Activated CD4-positive, CD25-positive, alpha-beta regulatory T cell treated with anti-CD3 and anti-CD28 coated beads, Interleukin-2, amount 50 U/mL, for 72 hours (primary cell): ENCODE data around the gene RASL11A.
"Not testable (repeated sequence)": the region's sequence is repeated elsewhere in the genome, so short reads cannot be mapped to it uniquely, and the experiment has no call there.

Experiments
- DNase-seq: peaks from one replicate; pipeline ENCODE4 v3.0.0; 2021

Gene RASL11A

DNA sequence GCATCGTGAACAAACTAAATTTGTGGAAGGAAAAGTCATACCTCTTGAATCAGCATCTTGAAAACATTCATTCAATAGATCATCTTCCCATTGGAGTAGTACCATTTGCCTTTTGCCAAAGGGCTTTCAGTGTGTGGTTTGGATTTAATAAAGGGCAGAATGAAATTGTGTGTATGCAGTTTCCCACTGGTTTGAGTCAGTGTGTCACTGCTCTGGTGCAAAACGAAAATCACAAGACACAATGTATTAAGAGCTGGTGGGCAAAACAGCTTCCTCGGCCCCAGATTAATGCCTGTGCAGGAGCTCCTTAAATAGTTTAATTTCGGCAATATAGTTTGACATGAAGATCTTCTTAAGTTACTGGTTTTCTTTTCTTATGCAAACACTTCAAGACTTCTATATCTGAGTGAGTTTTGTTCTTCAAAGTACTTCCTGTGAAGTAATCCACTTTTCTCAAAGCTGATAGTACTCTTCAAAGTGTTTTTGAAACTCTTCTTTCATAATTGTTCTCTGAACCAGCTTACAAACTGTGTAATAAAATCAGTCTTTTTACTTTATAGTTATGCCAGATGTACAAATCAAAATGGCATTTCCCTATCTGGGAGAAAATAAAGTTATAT, 32.1 kb downstream of the RASL11A start:
- DNase-seq = no peak

DNA sequence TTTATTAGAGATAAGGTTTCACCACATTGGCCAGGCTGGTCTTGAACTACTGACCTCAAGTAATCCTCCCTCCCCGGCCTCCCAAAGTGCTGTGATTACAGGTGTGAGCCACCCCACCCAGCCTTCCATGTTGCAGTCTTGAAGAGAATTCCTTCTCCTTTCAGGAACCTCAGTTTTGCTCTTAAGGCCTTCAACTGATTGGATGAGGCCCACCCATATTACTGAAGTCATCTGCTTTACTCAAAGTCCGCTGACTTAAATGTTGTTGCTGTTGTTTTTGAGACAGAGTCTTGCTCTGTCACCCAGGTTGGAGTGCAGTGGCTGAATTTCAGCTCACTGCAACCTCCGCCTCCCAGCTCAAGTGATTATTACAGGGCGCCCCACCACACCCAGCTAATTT, 33.5 kb downstream of the RASL11A start:
- DNase-seq = no peak

DNA sequence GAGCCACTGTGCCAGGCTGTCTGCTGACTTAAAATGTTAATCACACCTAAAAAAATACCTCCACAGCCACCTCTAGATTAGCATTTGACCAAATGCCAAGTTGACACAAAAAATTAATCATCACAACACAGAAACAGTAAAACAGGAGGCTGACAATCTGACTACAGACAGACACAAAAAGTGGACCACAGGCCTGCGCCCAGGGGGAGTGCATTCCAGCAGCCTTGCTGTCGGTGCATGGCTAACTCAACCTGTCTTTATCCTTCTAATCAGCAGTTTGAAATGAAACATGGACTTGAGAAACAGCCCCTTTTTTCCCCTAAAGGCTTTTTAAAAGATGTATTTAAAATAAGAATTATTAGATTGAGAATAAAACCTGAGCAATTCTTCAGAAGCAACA, 34.0 kb downstream of the RASL11A start:
- no peak for DNase-seq

DNA sequence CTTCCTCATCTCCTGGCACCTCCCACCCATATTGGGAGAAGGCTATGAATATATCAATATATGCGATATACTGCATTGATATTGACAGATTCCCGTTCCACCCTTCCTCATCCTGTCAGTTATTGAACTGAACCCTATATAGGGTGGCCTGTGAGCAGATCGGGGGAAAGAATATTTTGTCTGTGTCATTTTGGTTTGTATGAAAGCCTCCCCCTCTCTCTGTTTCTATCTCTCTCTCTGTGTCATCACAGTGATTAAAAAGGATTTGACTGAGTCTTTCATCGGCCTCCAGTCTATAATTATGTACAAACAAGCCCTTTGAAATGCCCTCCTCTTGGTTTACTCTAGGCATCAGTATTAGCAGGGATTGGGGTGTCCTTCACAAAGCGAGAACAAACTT, 35.7 kb downstream of the RASL11A start:
- no peak for DNase-seq

DNA sequence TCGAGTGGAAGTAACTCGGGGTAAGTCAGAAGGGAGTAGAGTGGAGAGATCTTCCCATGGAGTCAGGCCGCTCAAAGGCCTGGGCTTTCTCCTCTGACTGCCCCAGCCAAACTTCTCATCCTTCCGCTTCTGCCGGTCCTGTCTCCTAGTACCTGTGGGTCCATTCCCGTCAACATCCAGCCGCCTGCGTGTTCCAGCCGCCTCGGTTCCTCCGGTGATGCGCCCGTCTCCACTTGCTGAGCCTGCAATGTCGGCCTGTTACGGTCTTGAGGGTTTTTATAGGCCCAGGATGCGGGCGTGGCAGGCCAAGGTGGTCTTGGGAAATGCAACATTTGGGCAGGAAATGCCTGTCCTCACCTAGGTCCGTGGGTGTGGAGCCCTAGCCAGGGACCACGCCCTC, 38.3 kb downstream of the RASL11A start:
- no peak for DNase-seq

DNA sequence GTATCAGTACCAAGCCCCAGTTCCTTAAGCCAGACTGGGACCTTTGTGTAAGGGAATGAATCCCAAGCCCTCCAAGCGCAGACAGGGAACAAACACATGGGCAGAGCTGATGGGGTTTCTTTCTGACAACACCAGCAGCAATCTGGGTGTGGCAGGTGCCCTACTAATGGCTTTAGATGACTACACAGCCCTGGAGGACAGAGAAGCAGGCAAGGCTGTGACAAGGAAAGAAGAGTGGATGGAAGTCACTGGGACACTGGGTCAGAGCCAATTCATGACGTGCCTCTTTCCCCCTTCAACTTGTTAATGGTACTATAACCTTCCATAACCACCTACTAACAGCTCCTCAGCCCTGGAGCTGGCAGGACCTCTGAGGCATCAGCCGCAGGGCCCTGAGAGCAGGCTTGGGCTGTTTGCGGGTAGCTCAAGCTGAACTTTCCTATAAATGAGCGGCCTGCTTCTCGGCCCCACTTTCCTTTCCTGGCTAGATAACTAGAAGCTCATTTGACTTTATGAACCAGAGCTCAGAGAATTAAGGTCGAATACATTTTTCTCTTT, 38.9 kb downstream of the RASL11A start:
- DNase-seq = no peak

DNA sequence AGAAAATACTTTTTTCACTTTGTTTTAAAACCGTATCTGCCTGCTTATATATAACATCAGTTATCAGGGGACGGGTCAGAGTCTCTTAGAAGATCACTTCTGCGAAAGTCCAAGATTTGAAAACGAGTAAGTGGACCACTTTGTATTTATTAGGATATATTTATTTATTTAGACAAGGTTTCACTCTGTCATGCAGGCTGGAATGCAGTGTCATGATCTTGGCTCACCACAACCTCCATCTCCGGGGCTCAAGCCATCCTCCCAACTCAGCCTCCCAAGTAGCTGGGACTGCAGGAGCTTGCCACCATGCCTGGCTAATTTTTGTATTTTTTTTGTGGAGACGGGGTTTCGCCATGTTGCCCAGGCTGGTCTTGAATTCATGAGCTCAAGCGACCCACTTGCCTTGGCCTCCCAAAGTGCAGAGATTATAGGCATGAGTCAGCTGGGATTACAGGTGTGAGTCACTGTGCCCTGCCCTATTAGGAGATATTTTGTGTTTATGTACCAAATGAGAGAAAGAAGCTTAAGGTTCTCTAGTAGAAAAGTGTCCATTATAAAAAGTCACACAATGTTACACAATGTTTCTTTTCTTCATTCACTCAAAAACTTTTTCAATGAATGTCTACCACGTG, 39.5 kb downstream of the RASL11A start:
- no peak for DNase-seq

DNA sequence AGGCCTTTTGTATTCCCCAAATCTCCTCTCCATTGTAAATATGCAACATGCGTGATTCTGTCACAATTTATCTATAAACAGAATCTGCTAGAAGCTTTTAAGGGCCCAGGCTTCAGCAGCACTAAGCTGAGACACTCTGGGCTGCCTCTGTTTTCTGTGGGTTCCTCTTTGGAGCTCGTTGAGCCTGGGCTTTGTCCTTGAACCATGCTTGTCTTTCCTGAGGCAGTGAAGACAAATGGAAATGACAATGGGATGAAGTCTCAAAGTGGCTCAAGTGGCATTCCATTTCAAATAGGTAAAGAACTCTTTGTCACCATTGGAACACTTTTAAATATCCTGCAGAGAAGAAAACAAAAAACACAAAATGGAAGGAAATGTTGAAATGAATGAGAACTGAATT, 40.3 kb downstream of the RASL11A start:
- no peak for DNase-seq

DNA sequence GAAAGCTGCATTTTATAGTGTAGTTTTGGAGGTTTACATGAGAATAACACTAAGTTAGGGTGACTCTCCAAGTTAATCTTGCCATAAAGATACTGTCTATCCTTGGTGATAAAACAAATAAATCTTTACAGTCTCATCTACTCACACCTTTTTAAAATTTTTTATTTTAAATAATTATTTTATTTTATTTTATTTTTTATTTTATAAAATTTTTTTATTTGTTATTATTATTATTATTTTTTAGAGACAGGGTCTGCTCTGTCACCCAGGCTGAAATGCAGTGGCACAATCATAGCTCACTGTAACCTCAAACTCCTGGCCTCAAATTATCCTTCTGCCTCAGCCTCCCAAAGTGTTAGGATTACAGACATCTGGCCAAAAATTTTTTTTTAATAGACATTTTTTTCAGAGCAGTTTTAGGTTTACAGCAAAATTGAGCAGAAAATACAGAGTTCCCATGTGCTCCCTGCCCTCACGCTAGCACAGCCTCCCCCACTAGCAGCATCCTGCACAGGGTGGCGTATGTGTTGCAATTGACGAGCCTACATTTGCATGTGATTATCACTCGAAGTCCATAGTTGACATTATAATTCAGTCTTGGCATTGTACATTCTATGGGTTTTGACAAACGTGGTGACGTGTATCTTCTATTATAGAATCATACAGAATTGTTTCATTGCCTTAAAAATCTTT, 41.0 kb downstream of the RASL11A start:
- DNase-seq = no peak

DNA sequence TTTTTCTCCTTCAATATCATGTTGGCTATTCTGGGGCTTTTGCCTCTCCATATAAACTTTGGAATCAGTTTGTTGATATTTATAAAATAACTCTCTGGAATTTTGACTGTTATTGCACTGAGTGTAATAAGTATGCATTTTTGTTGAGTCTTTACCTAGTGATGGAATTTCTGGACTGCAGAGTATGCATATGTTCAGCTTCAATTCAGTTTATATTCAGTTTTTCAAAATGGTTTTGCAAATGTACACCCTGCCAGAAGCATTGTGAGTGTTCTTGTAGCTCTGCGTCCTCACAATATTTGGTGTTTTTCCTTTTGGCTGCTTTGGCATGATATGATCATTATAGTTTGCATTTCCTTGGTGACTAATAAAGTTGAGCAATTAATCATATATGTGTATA, 43.1 kb downstream of the RASL11A start:
- no peak for DNase-seq

DNA sequence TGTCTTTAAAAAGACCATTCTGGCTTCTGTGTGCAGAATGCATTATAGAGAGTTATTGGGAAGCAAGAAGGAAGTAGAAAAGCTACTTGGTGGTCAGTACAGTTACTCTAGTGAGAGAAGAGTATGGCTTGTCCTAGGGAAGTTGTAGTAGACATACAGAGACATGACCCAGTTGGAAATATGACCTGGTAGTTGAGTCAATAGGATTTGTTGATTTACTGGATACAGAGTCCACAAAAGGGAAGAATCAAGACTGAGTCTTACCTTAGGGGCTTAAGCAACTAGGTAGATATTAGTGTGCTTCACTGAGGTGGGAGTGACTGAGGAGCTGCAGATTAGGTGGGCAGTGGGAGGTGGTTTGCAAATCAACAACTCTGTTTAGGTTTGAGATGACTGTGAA, 48.8 kb downstream of the RASL11A start:
- DNase-seq = no peak

DNA sequence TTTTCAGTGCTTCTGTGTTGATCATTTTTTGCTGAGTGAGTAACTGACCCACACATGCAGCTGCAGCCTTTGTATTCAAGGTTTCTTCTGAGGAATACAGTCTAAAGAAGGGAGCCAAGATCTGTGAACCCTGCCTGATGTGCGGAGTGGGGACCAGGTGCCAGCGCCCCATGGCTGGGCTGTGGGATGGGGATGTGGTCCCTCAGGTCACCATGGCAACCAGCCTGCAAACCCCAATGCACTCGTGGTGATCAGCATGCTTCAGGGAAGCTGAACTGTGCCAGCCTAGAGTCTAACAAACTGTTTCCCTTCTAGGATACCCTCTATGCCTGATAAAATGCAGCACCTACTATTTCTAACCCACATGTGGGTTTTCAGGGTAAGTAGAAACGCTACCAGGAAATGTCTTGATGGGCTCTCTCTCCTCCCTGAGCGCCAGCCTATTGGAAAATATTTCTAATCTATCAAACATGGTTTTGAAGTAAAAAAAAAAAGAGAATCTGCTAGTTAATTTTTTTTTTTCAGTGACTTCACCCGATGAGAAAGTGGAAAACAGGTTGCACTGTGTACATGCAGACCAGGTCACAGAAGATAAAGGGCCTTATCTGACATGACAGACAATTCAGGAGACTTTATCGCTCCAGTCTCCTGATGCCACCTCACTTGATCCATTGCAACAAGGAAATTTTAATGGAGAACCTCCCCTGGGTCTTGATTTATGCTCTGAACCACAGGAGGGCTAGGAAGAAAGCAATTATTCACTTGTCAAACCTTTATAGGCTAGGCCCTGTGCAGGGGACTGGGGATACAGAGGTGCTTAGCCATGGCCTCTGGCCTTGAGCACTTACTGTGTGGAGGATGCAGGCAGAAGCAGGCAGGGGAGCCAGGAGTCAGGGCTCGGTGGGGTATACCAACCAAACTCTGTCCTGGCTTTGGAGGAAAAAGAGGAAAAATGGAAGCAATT, 51.1 kb downstream of the RASL11A start:
- no peak for DNase-seq

DNA sequence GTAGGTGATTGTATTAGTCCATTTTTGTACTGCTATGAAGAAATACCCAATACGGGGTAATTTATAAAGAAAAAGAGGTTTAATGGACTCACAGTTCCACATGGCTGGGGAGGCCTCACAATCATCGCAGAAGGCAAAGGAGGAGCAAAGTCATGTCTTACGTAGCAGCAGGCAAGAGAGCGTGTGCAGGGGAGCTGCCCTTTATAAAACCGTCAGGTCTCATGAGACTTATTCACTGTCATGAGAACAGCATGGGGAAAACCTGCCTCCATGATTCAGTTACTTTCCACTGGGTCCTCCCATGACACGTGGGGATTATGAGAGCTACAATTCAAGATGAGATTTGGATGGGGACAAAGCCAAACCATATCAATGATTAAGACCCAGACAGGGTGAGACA, 51.8 kb downstream of the RASL11A start:
- DNase-seq = not testable (repeated sequence)
